HepG2 (cell line): ENCODE results near the gene TGM2.

ENCODE experiments used
- CTCF ChIP-seq: sonication (generic); formaldehyde crosslinking; IDR thresholded peaks from 2 replicates; pipeline ENCODE4 v1.5.0; 2020; ENCODE audit warnings: mild to moderate bottlenecking, missing genetic modification reagents, moderate library complexity
- JUND ChIP-seq: sonication (generic); formaldehyde crosslinking; IDR thresholded peaks from 2 replicates; pipeline ENCODE4 v1.8.0; 2022; ENCODE audit warnings: mild to moderate bottlenecking, missing genetic modification reagents
- MBD4 ChIP-seq: IDR thresholded peaks from 2 replicates; pipeline ENCODE4 v1.6.1; 2012; ENCODE audit warnings: low read length, inconsistent platforms, borderline replicate concordance
- POLR2A ChIP-seq, 2 experiments: IDR thresholded peaks; 2 replicates each; pipeline ENCODE4 v1.6.1; 2011; ENCODE audit warnings: low read depth in 2 of 2, low read length in 2 of 2, mild to moderate bottlenecking in 1 of 2, moderate library complexity in 1 of 2; ENCODE audit not compliant: insufficient read depth in 1 of 2
- STAG1 ChIP-seq: sonication (generic); formaldehyde crosslinking; IDR thresholded peaks from 2 replicates; pipeline ENCODE4 v1.4.0; 2020; ENCODE audit warnings: missing genetic modification reagents
- ZNF232 ChIP-seq: sonication (generic); formaldehyde crosslinking; IDR thresholded peaks from 2 replicates; pipeline ENCODE4 v1.4.0; 2020; ENCODE audit warnings: missing genetic modification reagents, borderline replicate concordance
- ZNF550 ChIP-seq: sonication (generic); formaldehyde crosslinking; IDR thresholded peaks from 2 replicates; pipeline ENCODE4 v1.4.0; 2020; ENCODE audit warnings: mild to moderate bottlenecking, missing genetic modification reagents, borderline replicate concordance
- ZNF850 ChIP-seq: sonication (generic); formaldehyde crosslinking; conservative IDR thresholded peaks from 2 replicates; pipeline ENCODE4 v1.9.0; 2021; ENCODE audit warnings: mild to moderate bottlenecking, missing genetic modification reagents

- TF ChIP-seq ZNF850 (CRISPR knock-in tag) = no peak
- no peak for TF ChIP-seq CTCF
- TF ChIP-seq POLR2A (IDR thresholded peaks at IDR 0.05; ENCODE audit: insufficient read depth in 1 of 2, low read depth in 2 of 2, low read length in 2 of 2) = no peak
- TF ChIP-seq ZNF232 = no peak
- TF ChIP-seq MBD4 = no peak
- TF ChIP-seq STAG1 (CRISPR knock-in tag) = no peak
- TF ChIP-seq ZNF550 (CRISPR knock-in tag) = no peak
- no peak for TF ChIP-seq JUND (CRISPR knock-in tag)
Observed at GRCh38 chr20:38111366-38112232, 53.5 kb downstream of the TGM2 start.
